ENCODE data around the gene PROP1. TPM values are rescaled to one million over a fixed set of nuclear protein-coding genes. Genes with fewer than 3 reads are reported as not detected.

The PROP1 gene
- total RNA-seq, 1 experiment from 2014 or later: not detected

- H3K9me3 Mint-ChIP-seq (ENCODE audit: low read depth, unreplicated experiment): no peaks in the 10 kb centered on the region
- CTCF ChIA-PET: interaction anchor here (0.6 kb wide), 1 partner anchor 518 kb away, joined by 3 read pairs; no protein-coding TSS in a partner anchor
- no peak overlapping the region for H3K27ac Mint-ChIP-seq (ENCODE audit: unreplicated experiment)
- no peak for DNase-seq
- no peaks in the 10 kb centered on the region for H3K36me3 Mint-ChIP-seq (ENCODE audit: insufficient read depth, unreplicated experiment)
- TF ChIP-seq CTCF (IDR thresholded peaks at IDR 0.05; ENCODE audit: unreplicated experiment): no peak
- no TSS peak for BruUV-seq (replicated peaks)
- no peaks in the 10 kb centered on the region for H3K4me1 Mint-ChIP-seq (ENCODE audit: low read depth, unreplicated experiment)
- H3K4me3 Mint-ChIP-seq (ENCODE audit: low read depth, unreplicated experiment): no peak overlapping the region
- H3K27me3 Mint-ChIP-seq (ENCODE audit: unreplicated experiment): no peaks in the 10 kb centered on the region
- intact Hi-C loops (cut with micrococcal nuclease; ENCODE audit: unreplicated experiment): no loop called here
These were observed 29.2 kb downstream of the PROP1 start for GRCh38 chr5:177966839-177967166.

- Mint-ChIP-seq H3K27me3 (ENCODE audit: unreplicated experiment) (no peaks in the 10 kb centered on the region), H3K9me3 (ENCODE audit: low read depth, unreplicated experiment) (peaks cover under 1% of the 10 kb centered on the region), H3K36me3 (ENCODE audit: insufficient read depth, unreplicated experiment) (no peaks in the 10 kb centered on the region), H3K4me3 (ENCODE audit: low read depth, unreplicated experiment) (no peak overlapping the region), H3K27ac (ENCODE audit: unreplicated experiment) (no peak overlapping the region), H3K4me1 (ENCODE audit: low read depth, unreplicated experiment) (no peaks in the 10 kb centered on the region)
- no peak for TF ChIP-seq CTCF (IDR thresholded peaks at IDR 0.05; ENCODE audit: unreplicated experiment)
- intact Hi-C loops (cut with micrococcal nuclease; ENCODE audit: unreplicated experiment): no loop called here
- CTCF ChIA-PET: interaction anchor here (0.6 kb wide), 1 partner anchor 518 kb away, joined by 3 read pairs; no protein-coding TSS in a partner anchor
- BruUV-seq (replicated peaks): no TSS peak
- no peak for DNase-seq
These were observed 29.8 kb downstream of the PROP1 start for GRCh38 chr5:177966009-177966838.

- no peak overlapping the region for H3K4me3 Mint-ChIP-seq (ENCODE audit: low read depth, unreplicated experiment)
- no peak overlapping the region for H3K27ac Mint-ChIP-seq (ENCODE audit: unreplicated experiment)
- no TSS peak for BruUV-seq (replicated peaks)
- DNase-seq: no peak
- no peaks in the 10 kb centered on the region for H3K27me3 Mint-ChIP-seq (ENCODE audit: unreplicated experiment)
- CTCF ChIA-PET: no interaction called here
- no peaks in the 10 kb centered on the region for H3K4me1 Mint-ChIP-seq (ENCODE audit: low read depth, unreplicated experiment)
- intact Hi-C loops (cut with micrococcal nuclease; ENCODE audit: unreplicated experiment): no loop called here
- no peak for TF ChIP-seq CTCF (IDR thresholded peaks at IDR 0.05; ENCODE audit: unreplicated experiment)
- H3K9me3 Mint-ChIP-seq (ENCODE audit: low read depth, unreplicated experiment): peaks cover 10% of the 10 kb centered on the region
- no peaks in the 10 kb centered on the region for H3K36me3 Mint-ChIP-seq (ENCODE audit: insufficient read depth, unreplicated experiment)
These were observed 31.6 kb downstream of the PROP1 start for GRCh38 chr5:177964471-177964870.

GRCh38 chr5:177963966-177964365 lies 32.1 kb downstream of the PROP1 start:
- Mint-ChIP-seq H3K27me3 (ENCODE audit: unreplicated experiment) (no peaks in the 10 kb centered on the region), H3K4me1 (ENCODE audit: low read depth, unreplicated experiment) (no peaks in the 10 kb centered on the region), H3K36me3 (ENCODE audit: insufficient read depth, unreplicated experiment) (no peaks in the 10 kb centered on the region), H3K4me3 (ENCODE audit: low read depth, unreplicated experiment) (no peak overlapping the region), H3K27ac (ENCODE audit: unreplicated experiment) (no peak overlapping the region), H3K9me3 (ENCODE audit: low read depth, unreplicated experiment) (peaks cover 12% of the 10 kb centered on the region)
- no peak for TF ChIP-seq CTCF (IDR thresholded peaks at IDR 0.05; ENCODE audit: unreplicated experiment)
- BruUV-seq (replicated peaks): no TSS peak
- intact Hi-C loops (cut with micrococcal nuclease; ENCODE audit: unreplicated experiment): no loop called here
- no peak for DNase-seq
- CTCF ChIA-PET: no interaction called here
